ENCODE data around the gene LSM6.

LSM6 gene

DNA sequence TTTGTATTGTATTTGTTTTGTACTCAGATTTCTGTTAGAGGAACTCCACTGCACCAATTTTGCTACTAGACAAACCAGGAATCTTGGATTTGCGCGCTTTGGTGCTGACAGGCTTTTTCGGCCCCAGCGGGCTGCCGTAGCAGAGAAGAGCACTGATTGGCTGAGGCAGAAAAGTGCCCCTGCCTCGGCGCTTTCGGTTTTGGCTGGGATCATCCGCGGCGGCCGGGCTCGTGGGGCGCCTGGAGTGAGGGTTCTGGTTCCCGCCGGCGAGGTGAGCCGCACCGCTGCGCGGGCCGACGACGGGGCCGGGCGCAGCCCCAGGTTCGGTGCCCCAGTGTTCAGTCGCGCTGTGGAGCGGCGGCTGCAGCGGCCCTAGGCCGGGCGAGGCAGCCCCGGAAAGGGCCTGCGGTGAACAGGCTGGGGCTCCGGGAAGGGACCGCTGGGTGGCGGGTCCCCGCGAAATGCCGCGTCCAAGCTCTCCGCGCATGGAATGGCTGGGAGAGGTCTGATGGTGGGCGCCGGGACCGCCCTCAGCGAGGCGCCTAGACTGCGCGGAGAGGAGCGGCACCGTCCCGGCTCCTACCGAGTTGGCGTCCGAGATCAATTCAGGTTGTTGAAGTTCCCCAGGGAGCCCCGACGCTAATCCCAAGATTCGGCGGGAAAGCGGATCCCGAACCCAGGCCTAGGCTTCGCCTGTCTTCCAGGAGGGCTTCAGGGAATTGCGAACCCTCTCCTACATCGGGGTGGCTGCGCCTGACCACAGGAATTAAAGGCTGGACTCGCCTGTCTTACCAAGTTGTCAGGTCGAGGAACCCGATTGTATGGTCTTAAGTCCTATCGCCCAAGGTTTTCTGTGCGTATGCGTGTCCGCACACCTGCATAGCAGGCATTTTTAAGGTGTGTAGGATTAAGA lies at the start of gene LSM6:
TSS of gene LSM6 (plus strand) at position 178 of the 913 bp plus-strand sequence. CDS start 7,204 bp downstream, outside the sequence.
- H3K27ac ChIP-seq (ENCODE audit: low read depth, low read length), result peak within 1 kb of the TSS; percentile 68
- H3K79me2 ChIP-seq (ENCODE audit: insufficient read depth, low read length), result peaks cover 56% of the 10 kb centered on the region
- H3K9ac ChIP-seq (ENCODE audit: low read length), result peak within 1 kb of the TSS; percentile 95
- no peaks in the 10 kb centered on the region for H4K20me1 ChIP-seq (ENCODE audit: low read depth, low read length)
- H3K36me3 ChIP-seq (ENCODE audit: low read length), result no peaks in the 10 kb centered on the region
- peak within 1 kb of the TSS; percentile 86 for H3K4me3 ChIP-seq (ENCODE audit: insufficient read depth, low read length, poor library complexity, severe bottlenecking)
- no peaks in the 10 kb centered on the region; the same call in 1 of the 2 replicates for H3F3A ChIP-seq (ENCODE audit: insufficient read depth)
- peak within 1 kb of the TSS; percentile 99 for H2AFZ ChIP-seq (ENCODE audit: low read depth, low read length, severe bottlenecking)
- H3K9me2 ChIP-seq (replicated peaks; ENCODE audit: insufficient read depth, low read length), result no peaks in the 10 kb centered on the region
- H3K4me2 ChIP-seq (ENCODE audit: low read depth, low read length, poor library complexity, severe bottlenecking), result peak within 1 kb of the TSS; percentile 91
- H3K27me3 ChIP-seq (ENCODE audit: low read length), result no peaks in the 10 kb centered on the region
- no peak for TF ChIP-seq EZH2phosphoT487 (conservative IDR thresholded peaks at IDR 0.05; ENCODE audit: low read length)
- TF ChIP-seq, protein P1, sequence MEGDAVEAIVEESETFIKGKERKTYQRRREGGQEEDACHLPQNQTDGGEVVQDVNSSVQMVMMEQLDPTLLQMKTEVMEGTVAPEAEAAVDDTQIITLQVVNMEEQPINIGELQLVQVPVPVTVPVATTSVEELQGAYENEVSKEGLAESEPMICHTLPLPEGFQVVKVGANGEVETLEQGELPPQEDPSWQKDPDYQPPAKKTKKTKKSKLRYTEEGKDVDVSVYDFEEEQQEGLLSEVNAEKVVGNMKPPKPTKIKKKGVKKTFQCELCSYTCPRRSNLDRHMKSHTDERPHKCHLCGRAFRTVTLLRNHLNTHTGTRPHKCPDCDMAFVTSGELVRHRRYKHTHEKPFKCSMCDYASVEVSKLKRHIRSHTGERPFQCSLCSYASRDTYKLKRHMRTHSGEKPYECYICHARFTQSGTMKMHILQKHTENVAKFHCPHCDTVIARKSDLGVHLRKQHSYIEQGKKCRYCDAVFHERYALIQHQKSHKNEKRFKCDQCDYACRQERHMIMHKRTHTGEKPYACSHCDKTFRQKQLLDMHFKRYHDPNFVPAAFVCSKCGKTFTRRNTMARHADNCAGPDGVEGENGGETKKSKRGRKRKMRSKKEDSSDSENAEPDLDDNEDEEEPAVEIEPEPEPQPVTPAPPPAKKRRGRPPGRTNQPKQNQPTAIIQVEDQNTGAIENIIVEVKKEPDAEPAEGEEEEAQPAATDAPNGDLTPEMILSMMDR (IDR thresholded peaks at IDR 0.05; ENCODE audit: insufficient read depth, low read length, poor library complexity, severe bottlenecking), result no peak
- no peaks in the 10 kb centered on the region for H3K9me3 ChIP-seq (ENCODE audit: insufficient read depth, low read length)

DNA sequence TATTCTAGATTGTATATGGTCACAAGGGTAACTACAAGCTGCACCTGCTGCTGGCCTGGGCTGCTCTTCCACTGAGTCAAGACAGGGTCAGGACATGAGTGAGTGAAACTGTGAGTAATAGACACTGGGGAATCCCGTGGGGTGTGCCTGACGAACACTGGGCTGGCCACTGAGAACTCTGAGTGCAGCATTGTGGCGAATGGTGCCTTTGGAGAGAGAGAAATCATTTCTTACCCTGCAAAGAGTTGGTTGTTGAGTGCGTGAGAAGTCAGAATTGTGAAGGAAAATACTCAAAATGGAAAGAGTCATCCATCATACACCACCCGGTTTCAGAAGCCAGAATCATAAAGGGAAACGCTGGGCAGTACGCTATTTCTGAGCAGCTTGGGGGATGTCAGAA lies 43.1 kb upstream of the LSM6 start:
- Histone ChIP-seq H3K27ac (ENCODE audit: low read depth, low read length) (no peak overlapping the region), H3F3A (ENCODE audit: insufficient read depth) (no peaks in the 10 kb centered on the region), H3K9me3 (ENCODE audit: insufficient read depth, low read length) (no peaks in the 10 kb centered on the region), H3K9me2 (replicated peaks; ENCODE audit: insufficient read depth, low read length) (no peaks in the 10 kb centered on the region), H3K79me2 (ENCODE audit: insufficient read depth, low read length) (no peaks in the 10 kb centered on the region), H3K4me2 (ENCODE audit: low read depth, low read length, poor library complexity, severe bottlenecking) (no peak overlapping the region), H3K9ac (ENCODE audit: low read length) (no peak overlapping the region), H2AFZ (ENCODE audit: low read depth, low read length, severe bottlenecking) (no peak overlapping the region), H3K4me3 (ENCODE audit: insufficient read depth, low read length, poor library complexity, severe bottlenecking) (no peak overlapping the region), H4K20me1 (ENCODE audit: low read depth, low read length) (no peaks in the 10 kb centered on the region), H3K27me3 (ENCODE audit: low read length) (no peaks in the 10 kb centered on the region), H3K36me3 (ENCODE audit: low read length) (no peaks in the 10 kb centered on the region)
- no peak for TF ChIP-seq EZH2phosphoT487 (conservative IDR thresholded peaks at IDR 0.05; ENCODE audit: low read length)
- TF ChIP-seq, protein P1 (IDR thresholded peaks at IDR 0.05; ENCODE audit: insufficient read depth, low read length, poor library complexity, severe bottlenecking), result no peak

DNA sequence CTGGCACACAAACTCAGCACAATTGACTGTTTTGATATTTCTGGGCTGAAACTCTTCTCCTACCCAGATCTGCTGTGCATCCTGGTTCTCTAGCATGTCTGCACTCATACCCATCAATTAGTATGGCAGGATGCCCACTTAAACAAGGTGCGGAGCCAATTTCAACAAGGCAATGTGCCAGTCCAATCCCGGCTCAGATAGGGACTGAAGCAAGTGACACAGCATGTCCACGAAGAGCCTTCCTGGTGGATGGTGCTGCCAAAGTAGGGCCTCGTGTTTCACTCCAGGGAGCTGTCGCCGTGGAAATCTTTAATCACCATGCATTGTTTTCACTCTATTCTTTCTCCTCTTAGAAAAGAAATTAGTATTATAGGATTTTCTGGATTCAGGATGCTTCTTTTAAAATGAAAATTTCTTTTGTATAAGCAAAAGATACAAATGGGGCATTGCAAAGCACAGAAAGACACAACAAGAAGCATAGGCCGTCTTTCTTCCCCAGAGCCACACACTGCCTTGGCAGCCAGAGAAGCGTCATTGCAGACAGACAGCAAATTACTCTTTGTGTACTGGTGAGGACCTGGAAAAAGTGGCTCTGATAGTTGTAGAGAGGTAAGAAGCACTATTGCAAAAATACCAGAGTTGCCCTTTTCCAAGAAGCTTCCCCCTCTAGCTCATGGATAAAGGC lies 40.6 kb upstream of the LSM6 start:
- TF ChIP-seq EZH2phosphoT487 (conservative IDR thresholded peaks at IDR 0.05; ENCODE audit: low read length), result no peak
- TF ChIP-seq, protein P1 (IDR thresholded peaks at IDR 0.05; ENCODE audit: insufficient read depth, low read length, poor library complexity, severe bottlenecking), result no peak
- Histone ChIP-seq H3K9me3 (ENCODE audit: insufficient read depth, low read length) (no peaks in the 10 kb centered on the region), H3K9ac (ENCODE audit: low read length) (no peak overlapping the region), H2AFZ (ENCODE audit: low read depth, low read length, severe bottlenecking) (no peak overlapping the region), H4K20me1 (ENCODE audit: low read depth, low read length) (no peaks in the 10 kb centered on the region), H3K36me3 (ENCODE audit: low read length) (no peaks in the 10 kb centered on the region), H3K4me3 (ENCODE audit: insufficient read depth, low read length, poor library complexity, severe bottlenecking) (no peak overlapping the region), H3K9me2 (replicated peaks; ENCODE audit: insufficient read depth, low read length) (no peaks in the 10 kb centered on the region), H3K27ac (ENCODE audit: low read depth, low read length) (no peak overlapping the region), H3K27me3 (ENCODE audit: low read length) (no peaks in the 10 kb centered on the region), H3K4me2 (ENCODE audit: low read depth, low read length, poor library complexity, severe bottlenecking) (no peak overlapping the region), H3F3A (ENCODE audit: insufficient read depth) (no peaks in the 10 kb centered on the region), H3K79me2 (ENCODE audit: insufficient read depth, low read length) (no peaks in the 10 kb centered on the region)

Measured in SU-DHL-6 (cell line).